Esophagus muscularis mucosa (tissue), 4 donors: ENCODE results near the gene KCNJ3. TPM values are rescaled to one million over a fixed set of nuclear protein-coding genes. Genes with fewer than 3 reads are reported as not detected.

Experiments used
- DNase-seq: peaks from one replicate; pipeline ENCODE4 v3.0.0-alpha.2; 2017; ENCODE audit errors: extremely low spot score
- H3K27ac ChIP-seq, 4 donors: fragments of 200-600 bp; sonication (generic); replicated peaks in 1 of 4; 1 replicate in 3 of 4; 2 replicates in 1 of 4; pipeline ENCODE4 v1.5.1; 2016 to 2019; ENCODE audit warnings: mild to moderate bottlenecking in 1 of 4
- H3K27me3 ChIP-seq, 4 donors: fragments of 200-600 bp; sonication (generic); one replicate each; pipeline versions ENCODE4 v1.5.1 to v1.6.0; 2016 to 2019
- H3K36me3 ChIP-seq, 4 donors: fragments of 200-600 bp; sonication (generic); one replicate each; pipeline ENCODE4 v1.5.1; 2016 to 2019
- H3K4me1 ChIP-seq, 4 donors: fragments of 200-600 bp; sonication (generic); one replicate each; pipeline ENCODE4 v1.5.1; 2016 to 2019
- H3K4me3 ChIP-seq, 4 donors: fragments of 200-600 bp; sonication (generic); 1 replicate in 2 of 4; 2 replicates in 2 of 4; pipeline ENCODE4 v1.5.1; 2016 to 2019; ENCODE audit warnings: mild to moderate bottlenecking in 4 of 4, moderate library complexity in 1 of 4
- H3K9me3 ChIP-seq, 4 donors: fragments of 200-600 bp; sonication (generic); 1 replicate in 3 of 4; 2 replicates in 1 of 4; pipeline ENCODE4 v1.5.1; 2016 to 2019
- CTCF ChIP-seq, 3 experiments: fragments of 200-600 bp in 2 of 3; fragments of 450-650 bp in 1 of 3; sonication (generic) in 2 of 3; IDR thresholded peaks; one replicate each; pipeline ENCODE4 v1.5.1; 2017 to 2019; ENCODE audit warnings: antibody characterized with exemption in 3 of 3, mild to moderate bottlenecking in 2 of 3, moderate library complexity in 1 of 3
- EP300 ChIP-seq: sonication (generic); formaldehyde crosslinking; IDR thresholded peaks from one replicate; pipeline ENCODE4 v1.6.1; 2017; ENCODE audit warnings: antibody characterized with exemption
- POLR2A ChIP-seq: fragments of 450-650 bp; IDR thresholded peaks from one replicate; pipeline ENCODE4 v1.6.1; 2017; ENCODE audit warnings: antibody characterized with exemption, moderate library complexity, mild to moderate bottlenecking, low read depth
- POLR2AphosphoS5 ChIP-seq, 2 donors: sonication (generic); formaldehyde crosslinking; IDR thresholded peaks; one replicate each; pipeline ENCODE4 v1.6.1; 2017; ENCODE audit warnings: antibody characterized with exemption in 2 of 2
- WGBS: methylation state at CpG from one replicate; pipeline ENCODE4 v1.1.5; 2018; 5-methylcytosine and 5-hydroxymethylcytosine counted together
- intact Hi-C: fragments of 100-400 bp; cut with DNase I; formaldehyde crosslinking; loops from one replicate; pipeline ENCODE4 v1.15.1; 2023
- total RNA-seq, 4 donors: library from RNA; depleted of rRNA; stranded (reverse); fragments of >200 nt; gene quantifications; one replicate each; pipeline versions ENCODE4 v1.1.0 to v1.2.1, GENCODE V29; 2016

KCNJ3 gene
- total RNA-seq, 4 donors from 2014 or later: 1.1 to 5.6 (median 4.7) TPM

GRCh38 chr2:154724194-154724797, 25.8 kb downstream of the KCNJ3 start:
- intact Hi-C loops: no loop called here
- 74% methylated on average over 6 of the region's 6 CpGs for WGBS
- no peaks in the 10 kb centered on the region for H3K36me3 ChIP-seq
- H3K4me1 ChIP-seq: no peaks in the 10 kb centered on the region
- H3K4me3 ChIP-seq: no peak overlapping the region
- H3K27me3 ChIP-seq: no peaks in the 10 kb centered on the region
- TF ChIP-seq EP300 (no peak), CTCF (IDR thresholded peaks at IDR 0.05) (no peak), POLR2AphosphoS5 (IDR thresholded peaks at IDR 0.05) (no peak), POLR2A (no peak)
- no peaks in the 10 kb centered on the region for H3K9me3 ChIP-seq
- no peak for DNase-seq
- no peak overlapping the region for H3K27ac ChIP-seq

GRCh38 chr2:154740361-154740760, 41.9 kb downstream of the KCNJ3 start:
- H3K27me3 ChIP-seq: no peaks in the 10 kb centered on the region
- H3K9me3 ChIP-seq: no peaks in the 10 kb centered on the region
- no peaks in the 10 kb centered on the region for H3K4me1 ChIP-seq
- DNase-seq: no peak
- TF ChIP-seq CTCF (IDR thresholded peaks at IDR 0.05) (no peak), POLR2AphosphoS5 (IDR thresholded peaks at IDR 0.05) (no peak), POLR2A (no peak), EP300 (no peak)
- WGBS: 77% methylated on average over 2 of the region's 2 CpGs
- no peaks in the 10 kb centered on the region for H3K36me3 ChIP-seq
- intact Hi-C loops: no loop called here
- no peak overlapping the region for H3K27ac ChIP-seq
- H3K4me3 ChIP-seq: no peak overlapping the region

- H3K27ac ChIP-seq: no peak overlapping the region
- H3K36me3 ChIP-seq: no peaks in the 10 kb centered on the region
- 53% methylated on average over 1 of the region's 1 CpG for WGBS
- H3K27me3 ChIP-seq: no peaks in the 10 kb centered on the region
- intact Hi-C loops: no loop called here
- H3K4me3 ChIP-seq: no peak overlapping the region
- no peak for DNase-seq
- no peaks in the 10 kb centered on the region for H3K9me3 ChIP-seq
- TF ChIP-seq POLR2AphosphoS5 (IDR thresholded peaks at IDR 0.05) (no peak), POLR2A (no peak), CTCF (IDR thresholded peaks at IDR 0.05) (no peak)
- no peaks in the 10 kb centered on the region for H3K4me1 ChIP-seq
Measured at GRCh38 chr2:154758871-154759270, 60.4 kb downstream of the KCNJ3 start.

- Histone ChIP-seq H3K4me3 (no peak overlapping the region), H3K9me3 (no peaks in the 10 kb centered on the region), H3K27ac (no peak overlapping the region), H3K36me3 (no peaks in the 10 kb centered on the region), H3K4me1 (no peaks in the 10 kb centered on the region), H3K27me3 (no peaks in the 10 kb centered on the region)
- DNase-seq: no peak
- intact Hi-C loops: no loop called here
- 86% methylated on average over 2 of the region's 2 CpGs for WGBS
- TF ChIP-seq POLR2AphosphoS5 (IDR thresholded peaks at IDR 0.05) (no peak), CTCF (IDR thresholded peaks at IDR 0.05) (no peak), POLR2A (no peak), EP300 (no peak)
Measured at GRCh38 chr2:154762638-154763037, 64.1 kb downstream of the KCNJ3 start.

- Histone ChIP-seq H3K4me1 (no peaks in the 10 kb centered on the region), H3K9me3 (no peaks in the 10 kb centered on the region), H3K27ac (no peak overlapping the region), H3K4me3 (no peak overlapping the region), H3K27me3 (no peaks in the 10 kb centered on the region), H3K36me3 (no peaks in the 10 kb centered on the region)
- no peak for TF ChIP-seq EP300
- TF ChIP-seq CTCF (IDR thresholded peaks at IDR 0.05): no peak
- TF ChIP-seq POLR2AphosphoS5 (IDR thresholded peaks at IDR 0.05): no peak
- TF ChIP-seq POLR2A: no peak
- 95% methylated on average over 4 of the region's 4 CpGs for WGBS
- DNase-seq: no peak
- intact Hi-C loops: no loop called here
Measured at GRCh38 chr2:154771664-154772284, 73.3 kb downstream of the KCNJ3 start.
